Muscle layer of duodenum (tissue), 2 donors: ENCODE data around the gene RFESD.

Experiments used
- H3K27ac ChIP-seq: one replicate; pipeline ENCODE4 v1.7.0; 2013; ENCODE audit warnings: mild to moderate bottlenecking, low read length
- H3K27me3 ChIP-seq: one replicate; pipeline ENCODE4 v1.7.0; 2013; ENCODE audit warnings: low read depth, mild to moderate bottlenecking, control low read depth, low read length
- H3K36me3 ChIP-seq, 2 donors: one replicate each; pipeline ENCODE4 v1.7.0; 2013; ENCODE audit warnings: low read length in 2 of 2, control low read depth in 1 of 2, mild to moderate bottlenecking in 1 of 2; ENCODE audit not compliant: insufficient read depth in 2 of 2, control insufficient read depth in 1 of 2
- H3K4me1 ChIP-seq, 2 donors: one replicate each; pipeline ENCODE4 v1.7.0; 2013; ENCODE audit warnings: low read length in 2 of 2, mild to moderate bottlenecking in 2 of 2, control low read depth in 1 of 2, moderate library complexity in 1 of 2; ENCODE audit not compliant: insufficient read depth in 2 of 2, control insufficient read depth in 1 of 2
- H3K4me3 ChIP-seq, 2 donors: one replicate each; pipeline ENCODE4 v1.7.0; 2013; ENCODE audit warnings: low read length in 2 of 2, low read depth in 1 of 2, mild to moderate bottlenecking in 1 of 2
- H3K9me3 ChIP-seq, 2 donors: one replicate each; pipeline ENCODE4 v1.7.0; 2013; ENCODE audit warnings: low read length in 2 of 2, control low read depth in 1 of 2, mild to moderate bottlenecking in 1 of 2; ENCODE audit not compliant: control insufficient read depth in 1 of 2
- donor health status: healthy.

Gene RFESD

GRCh38 chr5:95646569-95647431 is at the start of gene RFESD:
TSS of gene RFESD (plus strand) at chr5:95646777. CDS start at chr5:95652272, 5,495 bp downstream.
- Histone ChIP-seq H3K4me3 (peak within 1 kb of the TSS; percentile 64 to 72), H3K4me1 (no peaks in the 10 kb centered on the region), H3K9me3 (no peaks in the 10 kb centered on the region), H3K27ac (peak within 1 kb of the TSS; percentile 83), H3K36me3 (no peaks in the 10 kb centered on the region), H3K27me3 (no peaks in the 10 kb centered on the region)

- H3K27ac ChIP-seq, result no peak overlapping the region
- no peaks in the 10 kb centered on the region for H3K27me3 ChIP-seq
- no peaks in the 10 kb centered on the region for H3K4me1 ChIP-seq
- no peak overlapping the region for H3K4me3 ChIP-seq
- no peaks in the 10 kb centered on the region for H3K36me3 ChIP-seq
- H3K9me3 ChIP-seq, result no peaks in the 10 kb centered on the region
Observed at GRCh38 chr5:95599252-95599651, 47.3 kb upstream of the RFESD start.

GRCh38 chr5:95600557-95600956 is 46.0 kb upstream of the RFESD start:
- no peaks in the 10 kb centered on the region for H3K36me3 ChIP-seq
- no peak overlapping the region for H3K27ac ChIP-seq
- H3K4me3 ChIP-seq, result no peak overlapping the region
- no peaks in the 10 kb centered on the region for H3K4me1 ChIP-seq
- H3K27me3 ChIP-seq, result no peaks in the 10 kb centered on the region
- no peaks in the 10 kb centered on the region for H3K9me3 ChIP-seq

GRCh38 chr5:95605786-95606185 is 40.8 kb upstream of the RFESD start:
- no peaks in the 10 kb centered on the region for H3K4me1 ChIP-seq
- H3K36me3 ChIP-seq, result no peaks in the 10 kb centered on the region
- H3K9me3 ChIP-seq, result no peaks in the 10 kb centered on the region
- H3K27me3 ChIP-seq, result no peaks in the 10 kb centered on the region
- H3K27ac ChIP-seq, result no peak overlapping the region
- H3K4me3 ChIP-seq, result no peak overlapping the region

GRCh38 chr5:95606419-95606818 is 40.2 kb upstream of the RFESD start:
- no peaks in the 10 kb centered on the region for H3K9me3 ChIP-seq
- H3K4me1 ChIP-seq, result no peaks in the 10 kb centered on the region
- H3K27me3 ChIP-seq, result no peaks in the 10 kb centered on the region
- H3K36me3 ChIP-seq, result no peaks in the 10 kb centered on the region
- H3K4me3 ChIP-seq, result no peak overlapping the region
- H3K27ac ChIP-seq, result no peak overlapping the region

GRCh38 chr5:95609711-95610110 is 36.9 kb upstream of the RFESD start:
- Histone ChIP-seq H3K4me3 (no peak overlapping the region), H3K27ac (no peak overlapping the region), H3K9me3 (peaks cover 0 to 13% of the 10 kb centered on the region in 2 donors), H3K4me1 (no peaks in the 10 kb centered on the region), H3K36me3 (no peaks in the 10 kb centered on the region), H3K27me3 (no peaks in the 10 kb centered on the region)

GRCh38 chr5:95610546-95610945 is 36.0 kb upstream of the RFESD start:
- no peak overlapping the region for H3K4me3 ChIP-seq
- no peaks in the 10 kb centered on the region for H3K36me3 ChIP-seq
- H3K9me3 ChIP-seq, result peaks cover 0 to 13% of the 10 kb centered on the region in 2 donors
- H3K27ac ChIP-seq, result no peak overlapping the region
- no peaks in the 10 kb centered on the region for H3K4me1 ChIP-seq
- H3K27me3 ChIP-seq, result no peaks in the 10 kb centered on the region

- Histone ChIP-seq H3K27ac (no peak overlapping the region), H3K36me3 (no peaks in the 10 kb centered on the region), H3K4me3 (no peak overlapping the region), H3K27me3 (no peaks in the 10 kb centered on the region), H3K9me3 (peaks cover 0 to 13% of the 10 kb centered on the region in 2 donors), H3K4me1 (no peaks in the 10 kb centered on the region)
Observed at GRCh38 chr5:95611396-95611795, 35.2 kb upstream of the RFESD start.

- H3K4me3 ChIP-seq, result no peak overlapping the region
- H3K27ac ChIP-seq, result no peak overlapping the region
- H3K9me3 ChIP-seq, result peaks cover 0 to 13% of the 10 kb centered on the region in 2 donors
- H3K36me3 ChIP-seq, result no peaks in the 10 kb centered on the region
- no peaks in the 10 kb centered on the region for H3K27me3 ChIP-seq
- H3K4me1 ChIP-seq, result no peaks in the 10 kb centered on the region
Observed at GRCh38 chr5:95613514-95613913, 33.1 kb upstream of the RFESD start.

- Histone ChIP-seq H3K4me3 (no peak overlapping the region), H3K9me3 (peaks cover 0 to 13% of the 10 kb centered on the region in 2 donors), H3K27me3 (peaks cover 4% of the 10 kb centered on the region), H3K36me3 (no peaks in the 10 kb centered on the region), H3K27ac (no peak overlapping the region), H3K4me1 (peaks cover 4 to 8% of the 10 kb centered on the region in 2 donors)
Observed at GRCh38 chr5:95615164-95615467, 31.5 kb upstream of the RFESD start.

- peaks cover 4% of the 10 kb centered on the region for H3K27me3 ChIP-seq
- H3K9me3 ChIP-seq, result peaks cover 0 to 13% of the 10 kb centered on the region in 2 donors
- H3K27ac ChIP-seq, result no peak overlapping the region
- peaks cover 4 to 8% of the 10 kb centered on the region in 2 donors for H3K4me1 ChIP-seq
- no peak overlapping the region for H3K4me3 ChIP-seq
- no peaks in the 10 kb centered on the region for H3K36me3 ChIP-seq
Observed at GRCh38 chr5:95617057-95617456, 29.5 kb upstream of the RFESD start.

- Histone ChIP-seq H3K4me3 (no peak overlapping the region), H3K9me3 (no peaks in the 10 kb centered on the region), H3K27me3 (peaks cover 4% of the 10 kb centered on the region), H3K36me3 (no peaks in the 10 kb centered on the region), H3K4me1 (peaks cover 4 to 8% of the 10 kb centered on the region in 2 donors), H3K27ac (no peak overlapping the region)
Observed at GRCh38 chr5:95619096-95619495, 27.5 kb upstream of the RFESD start.
